ENCODE data around the gene LRRIQ3.
A peak's percentile ranks its signal among the peaks of the same experiment; 100 is the strongest.
"Not testable (repeated sequence)": the region's sequence is repeated elsewhere in the genome, so short reads cannot be mapped to it uniquely, and the experiment has no call there.

Gene LRRIQ3

GRCh38 chr1:74197657-74198552, at the start of gene LRRIQ3, which contains the start of gene FPGT:
Gene LRRIQ3 (minus strand): TSS chr1:74198176. CDS start chr1:74183684, 14,492 bp downstream.
Gene FPGT (plus strand): TSS chr1:74198242. CDS start chr1:74198279, 37 bp downstream.
- DNase-seq = peak; percentile 96

- no peak for DNase-seq
Observed at GRCh38 chr1:74246315-74246714, 48.3 kb upstream of the LRRIQ3 start.

GRCh38 chr1:74245168-74245772, 47.3 kb upstream of the LRRIQ3 start:
- no peak for DNase-seq

GRCh38 chr1:74237787-74238186, 39.8 kb upstream of the LRRIQ3 start:
- DNase-seq = no peak

- no peak for DNase-seq
Observed at GRCh38 chr1:74237035-74237434, 39.1 kb upstream of the LRRIQ3 start.

GRCh38 chr1:74236440-74236839, 38.5 kb upstream of the LRRIQ3 start:
- DNase-seq = no peak

GRCh38 chr1:74235153-74235552, 37.2 kb upstream of the LRRIQ3 start, which contains the start of gene TNNI3K:
Gene TNNI3K (plus strand): TSS chr1:74235387. CDS start chr1:74235452, 65 bp downstream.
- DNase-seq = no peak

- no peak for DNase-seq
Observed at GRCh38 chr1:74223453-74223852, 25.5 kb upstream of the LRRIQ3 start.

GRCh38 chr1:74222701-74223100, 24.7 kb upstream of the LRRIQ3 start:
- DNase-seq = no peak

- DNase-seq = no peak
Observed at GRCh38 chr1:74215229-74215628, 17.3 kb upstream of the LRRIQ3 start.

GRCh38 chr1:74205266-74205665, 7.3 kb upstream of the LRRIQ3 start:
- DNase-seq = no peak

- no peak for DNase-seq
Observed at GRCh38 chr1:74199504-74199903, 1.5 kb upstream of the LRRIQ3 start.

GRCh38 chr1:74197255-74197654, 721 bp downstream of the LRRIQ3 start:
- DNase-seq = no peak

- no peak for DNase-seq
Observed at GRCh38 chr1:74195339-74195738, 2.6 kb downstream of the LRRIQ3 start.

GRCh38 chr1:74193908-74194307, 4.1 kb downstream of the LRRIQ3 start:
- DNase-seq = no peak

GRCh38 chr1:74180490-74180889, 17.5 kb downstream of the LRRIQ3 start:
- no peak for DNase-seq

GRCh38 chr1:74174423-74174822, 23.6 kb downstream of the LRRIQ3 start:
- DNase-seq = not testable (repeated sequence)

GRCh38 chr1:74162333-74162732, 35.6 kb downstream of the LRRIQ3 start:
- no peak for DNase-seq

- no peak for DNase-seq
Observed at GRCh38 chr1:74161497-74161896, 36.5 kb downstream of the LRRIQ3 start.

GRCh38 chr1:74160046-74160445, 37.9 kb downstream of the LRRIQ3 start:
- no peak for DNase-seq

- DNase-seq = no peak
Observed at GRCh38 chr1:74145086-74145485, 52.9 kb downstream of the LRRIQ3 start.

- not testable (repeated sequence) for DNase-seq
Observed at GRCh38 chr1:74117370-74117769, 80.6 kb downstream of the LRRIQ3 start.

GRCh38 chr1:74113333-74113732, 84.6 kb downstream of the LRRIQ3 start:
- no peak for DNase-seq

- no peak for DNase-seq
Observed at GRCh38 chr1:74107394-74107793, 90.6 kb downstream of the LRRIQ3 start.
